Thyroid gland (tissue), 4 donors: ENCODE measurements around the gene RSPH1. TPM values are rescaled to one million over a fixed set of nuclear protein-coding genes. Genes with fewer than 3 reads are reported as not detected.

Experiments
- DNase-seq, 2 donors: peaks; one replicate each; pipeline ENCODE4 v3.0.0-alpha.2; 2019
- H3K27ac ChIP-seq, 3 donors: fragments of 200-600 bp; sonication (generic); 1 replicate in 2 of 3; 2 replicates in 1 of 3; pipeline ENCODE4 v1.5.1; 2016 to 2019; ENCODE audit warnings: mild to moderate bottlenecking in 1 of 3, moderate library complexity in 1 of 3
- H3K27me3 ChIP-seq: fragments of 200-600 bp; sonication (generic); one replicate; pipeline ENCODE4 v1.5.1; 2019
- H3K36me3 ChIP-seq, 2 donors: fragments of 200-600 bp; sonication (generic); one replicate each; pipeline ENCODE4 v1.5.1; 2016 to 2019
- H3K4me1 ChIP-seq, 2 donors: fragments of 200-600 bp; sonication (generic); one replicate each; pipeline ENCODE4 v1.5.1; 2017 to 2019
- H3K4me3 ChIP-seq, 3 donors: fragments of 200-600 bp; sonication (generic); replicated peaks in 1 of 3; 1 replicate in 2 of 3; 2 replicates in 1 of 3; pipeline ENCODE4 v1.5.1; 2016; ENCODE audit warnings: mild to moderate bottlenecking in 1 of 3
- H3K9me3 ChIP-seq: fragments of 200-600 bp; sonication (generic); one replicate; pipeline ENCODE4 v1.5.1; 2017
- POLR2A ChIP-seq, 2 donors: fragments of 450-650 bp; IDR thresholded peaks; one replicate each; pipeline ENCODE4 v1.6.1; 2017; ENCODE audit warnings: antibody characterized with exemption in 2 of 2, mild to moderate bottlenecking in 2 of 2, moderate library complexity in 1 of 2
- whole genome bisulfite sequencing, 2 donors: methylation state at CpG; one replicate each; pipeline ENCODE4 v1.1.5; 2017; 5-methylcytosine and 5-hydroxymethylcytosine counted together
- intact Hi-C: fragments of 100-400 bp; cut with DNase I; formaldehyde crosslinking; loops from one replicate; pipeline ENCODE4 v1.15.1; 2023
- total RNA-seq, 4 donors: library from RNA; depleted of rRNA; stranded (reverse); fragments of >200 nt; gene quantifications; one replicate each; pipeline ENCODE4 v1.2.3, GENCODE V29; 2016
- TF ChIP-seq, protein P1 (sequence below), 6 experiments: fragments of 200-600 bp in 3 of 6; fragments of 450-650 bp in 3 of 6; sonication (generic) in 3 of 6; IDR thresholded peaks; one replicate each; pipeline ENCODE4 v1.5.1; 2016 to 2019; ENCODE audit warnings: antibody characterized with exemption in 6 of 6, mild to moderate bottlenecking in 2 of 6, inconsistent platforms in 1 of 6, moderate library complexity in 1 of 6

RSPH1 gene
- total RNA-seq, 4 donors from 2014 or later = 2.7 to 3.7 (median 3.0) TPM

DNA sequence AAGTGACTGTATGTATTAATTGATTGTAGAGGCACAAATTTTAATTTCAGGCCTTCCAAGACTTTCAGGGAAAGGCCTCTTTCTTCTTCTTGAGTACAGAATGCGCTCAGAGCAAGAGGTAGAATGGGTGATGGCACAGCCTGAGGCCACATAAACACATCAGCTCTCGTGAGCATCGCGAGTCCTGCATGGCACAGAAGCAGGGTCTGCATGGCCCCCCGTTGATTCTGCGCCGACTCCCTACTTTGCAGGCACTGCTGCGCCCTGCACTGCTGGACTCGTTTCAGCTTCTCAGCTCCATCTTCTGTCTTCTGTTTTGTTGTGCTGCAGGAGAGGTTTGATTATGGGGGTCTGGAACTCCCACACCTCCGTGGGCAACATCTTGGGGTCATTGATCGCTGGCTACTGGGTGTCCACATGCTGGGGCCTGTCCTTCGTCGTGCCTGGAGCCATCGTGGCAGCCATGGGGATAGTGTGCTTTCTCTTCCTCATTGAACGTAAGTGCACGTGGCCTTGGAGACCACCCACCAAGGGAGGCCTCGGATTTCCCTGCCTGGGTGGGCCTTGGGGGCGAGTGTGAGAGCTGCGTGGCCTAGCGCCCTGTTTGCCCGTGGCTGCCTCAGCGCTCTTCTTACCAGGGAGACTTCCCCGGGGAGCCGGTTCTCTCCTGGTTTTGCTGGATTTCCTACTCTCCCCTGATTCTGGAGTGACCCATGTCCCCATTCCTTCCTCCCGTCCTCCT, 47.3 kb upstream of the RSPH1 start:
- H3K4me3 ChIP-seq = no peak overlapping the region
- peaks cover 54 to 58% of the 10 kb centered on the region in 2 donors for H3K36me3 ChIP-seq
- H3K27ac ChIP-seq = no peak overlapping the region
- no peaks in the 10 kb centered on the region for H3K9me3 ChIP-seq
- peaks cover 0 to under 1% of the 10 kb centered on the region in 2 donors for H3K4me1 ChIP-seq
- WGBS, 2 donors = 95% methylated on average over 25 of the region's 25 CpGs
- intact Hi-C loops = no loop called here
- no peaks in the 10 kb centered on the region for H3K27me3 ChIP-seq
- no peak for DNase-seq
- TF ChIP-seq POLR2A (IDR thresholded peaks at IDR 0.05) = no peak
- TF ChIP-seq, protein P1, sequence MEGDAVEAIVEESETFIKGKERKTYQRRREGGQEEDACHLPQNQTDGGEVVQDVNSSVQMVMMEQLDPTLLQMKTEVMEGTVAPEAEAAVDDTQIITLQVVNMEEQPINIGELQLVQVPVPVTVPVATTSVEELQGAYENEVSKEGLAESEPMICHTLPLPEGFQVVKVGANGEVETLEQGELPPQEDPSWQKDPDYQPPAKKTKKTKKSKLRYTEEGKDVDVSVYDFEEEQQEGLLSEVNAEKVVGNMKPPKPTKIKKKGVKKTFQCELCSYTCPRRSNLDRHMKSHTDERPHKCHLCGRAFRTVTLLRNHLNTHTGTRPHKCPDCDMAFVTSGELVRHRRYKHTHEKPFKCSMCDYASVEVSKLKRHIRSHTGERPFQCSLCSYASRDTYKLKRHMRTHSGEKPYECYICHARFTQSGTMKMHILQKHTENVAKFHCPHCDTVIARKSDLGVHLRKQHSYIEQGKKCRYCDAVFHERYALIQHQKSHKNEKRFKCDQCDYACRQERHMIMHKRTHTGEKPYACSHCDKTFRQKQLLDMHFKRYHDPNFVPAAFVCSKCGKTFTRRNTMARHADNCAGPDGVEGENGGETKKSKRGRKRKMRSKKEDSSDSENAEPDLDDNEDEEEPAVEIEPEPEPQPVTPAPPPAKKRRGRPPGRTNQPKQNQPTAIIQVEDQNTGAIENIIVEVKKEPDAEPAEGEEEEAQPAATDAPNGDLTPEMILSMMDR (IDR thresholded peaks at IDR 0.05) = no peak

DNA sequence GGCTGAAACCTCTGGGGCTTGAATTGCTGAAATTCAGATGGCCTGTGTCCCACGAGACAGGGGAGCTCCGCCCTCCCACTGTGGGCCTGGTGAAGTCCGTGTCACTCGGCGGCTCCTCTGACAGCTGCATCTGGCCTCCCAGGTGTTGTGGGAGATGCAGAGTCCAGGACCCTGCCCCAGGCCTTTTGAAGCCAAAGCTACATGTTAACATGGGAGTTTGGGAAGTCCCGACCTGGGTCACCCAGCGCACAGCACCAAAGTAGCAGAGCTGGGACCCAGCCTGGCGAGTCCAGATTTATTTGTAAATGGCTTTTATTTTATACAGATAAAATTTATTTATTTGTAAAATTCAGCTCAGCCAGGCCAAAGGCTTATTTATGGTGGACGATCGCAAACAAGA, 46.6 kb upstream of the RSPH1 start:
- intact Hi-C loops = no loop called here
- Histone ChIP-seq H3K9me3 (no peaks in the 10 kb centered on the region), H3K27me3 (no peaks in the 10 kb centered on the region), H3K4me1 (peaks cover 2 to 8% of the 10 kb centered on the region in 2 donors), H3K4me3 (no peak overlapping the region), H3K36me3 (peaks cover 49 to 52% of the 10 kb centered on the region in 2 donors), H3K27ac (no peak overlapping the region)
- 92 to 94% methylated on average over 9 to 10 of the region's 10 CpGs for WGBS, 2 donors
- DNase-seq = no peak
- TF ChIP-seq POLR2A (IDR thresholded peaks at IDR 0.05) = no peak
- TF ChIP-seq, protein P1 (IDR thresholded peaks at IDR 0.05) = no peak

DNA sequence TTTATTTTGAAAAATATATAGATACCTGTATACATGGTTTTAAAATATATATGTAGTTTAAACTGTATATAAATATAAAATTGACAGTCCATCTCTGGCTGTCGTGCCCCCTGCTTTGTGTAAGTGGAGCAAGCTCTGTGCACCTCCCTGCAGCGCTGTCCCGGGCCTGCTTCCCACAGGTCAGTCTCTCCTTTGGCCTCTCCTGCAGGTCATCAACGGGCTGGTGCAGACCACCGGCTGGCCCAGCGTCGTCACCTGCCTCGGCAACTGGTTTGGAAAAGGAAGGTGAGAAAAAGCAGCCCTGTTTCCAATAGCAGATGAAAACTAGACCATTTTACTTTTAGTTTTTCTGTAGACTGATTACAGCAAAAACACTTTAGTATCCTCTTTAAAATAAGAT, 46.2 kb upstream of the RSPH1 start:
- H3K9me3 ChIP-seq = no peaks in the 10 kb centered on the region
- H3K27ac ChIP-seq = no peak overlapping the region
- intact Hi-C loops = no loop called here
- peaks cover 45 to 48% of the 10 kb centered on the region in 2 donors for H3K36me3 ChIP-seq
- TF ChIP-seq, protein P1 (IDR thresholded peaks at IDR 0.05) = no peak
- TF ChIP-seq POLR2A (IDR thresholded peaks at IDR 0.05) = no peak
- no peak overlapping the region for H3K4me3 ChIP-seq
- peaks cover 6 to 12% of the 10 kb centered on the region in 2 donors for H3K4me1 ChIP-seq
- WGBS, 2 donors = 87 to 91% methylated on average over 8 of the region's 8 CpGs
- no peak for DNase-seq
- no peaks in the 10 kb centered on the region for H3K27me3 ChIP-seq

DNA sequence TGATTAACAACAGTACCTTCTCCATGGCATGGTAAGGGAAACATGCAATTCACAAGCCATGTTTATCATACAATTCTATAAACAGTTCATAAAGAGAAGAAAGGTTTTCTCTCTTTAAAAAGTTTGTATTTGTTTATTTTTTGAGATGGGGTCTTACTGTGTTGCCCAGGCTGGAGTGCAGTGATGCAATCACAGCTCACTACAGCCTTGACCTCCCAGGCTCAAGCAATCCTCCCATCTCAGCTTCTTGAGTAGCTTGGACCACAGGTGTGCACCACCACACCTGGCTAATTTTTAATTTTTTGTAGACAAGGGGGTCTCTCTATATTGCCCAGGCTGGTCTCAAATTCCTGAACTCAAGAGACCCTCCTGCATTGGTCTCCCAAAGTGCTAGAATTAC, 45.6 kb upstream of the RSPH1 start:
- H3K27ac ChIP-seq = no peak overlapping the region
- TF ChIP-seq, protein P1 (IDR thresholded peaks at IDR 0.05) = no peak
- no peak for TF ChIP-seq POLR2A (IDR thresholded peaks at IDR 0.05)
- intact Hi-C loops = no loop called here
- no peaks in the 10 kb centered on the region for H3K9me3 ChIP-seq
- no peak for DNase-seq
- H3K36me3 ChIP-seq = peaks cover 41 to 43% of the 10 kb centered on the region in 2 donors
- peaks cover 11 to 17% of the 10 kb centered on the region in 2 donors for H3K4me1 ChIP-seq
- H3K27me3 ChIP-seq = no peaks in the 10 kb centered on the region
- no peak overlapping the region for H3K4me3 ChIP-seq

DNA sequence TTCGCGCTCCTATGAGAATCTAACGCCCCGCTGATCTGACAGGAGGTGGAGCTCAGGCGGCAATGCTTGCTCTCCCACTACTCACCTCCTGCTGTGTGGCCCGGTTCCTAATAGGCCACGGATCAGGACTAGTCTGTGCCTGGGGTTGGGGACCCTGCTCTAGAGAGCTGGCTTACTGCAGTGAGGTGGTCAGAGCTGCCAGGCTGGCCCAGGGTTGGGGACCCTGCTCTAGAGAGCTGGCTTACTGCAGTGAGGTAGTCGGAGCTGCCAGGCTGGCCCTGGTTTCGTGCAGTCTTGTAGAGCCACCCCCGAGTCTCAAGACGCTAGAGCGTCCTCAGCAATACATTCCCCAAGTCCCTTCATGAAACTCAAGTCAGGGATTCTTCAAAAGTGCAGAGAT, 45.1 kb upstream of the RSPH1 start:
- H3K27me3 ChIP-seq = no peaks in the 10 kb centered on the region
- H3K9me3 ChIP-seq = no peaks in the 10 kb centered on the region
- no peak overlapping the region for H3K4me3 ChIP-seq
- TF ChIP-seq, protein P1 (IDR thresholded peaks at IDR 0.05) = no peak
- TF ChIP-seq POLR2A (IDR thresholded peaks at IDR 0.05) = no peak
- intact Hi-C loops = no loop called here
- H3K4me1 ChIP-seq = peaks cover 14 to 22% of the 10 kb centered on the region in 2 donors
- WGBS, 2 donors = 84 to 87% methylated on average over 9 to 11 of the region's 12 CpGs
- H3K27ac ChIP-seq = no peak overlapping the region
- H3K36me3 ChIP-seq = peaks cover 37 to 43% of the 10 kb centered on the region in 2 donors
- no peak for DNase-seq
